GM18907 (cell line): ENCODE measurements around the gene OIP5.
A peak's percentile ranks its signal among the peaks of the same experiment; 100 is the strongest.
"Not testable (repeated sequence)": the region's sequence is repeated elsewhere in the genome, so short reads cannot be mapped to it uniquely, and the experiment has no call there.

ENCODE experiments used
- ATAC-seq: cut with Tn5 transposase; IDR thresholded peaks from one replicate; pipeline ENCODE4 v1.9.1; 2021; ENCODE audit warnings: mild to moderate bottlenecking, moderate library complexity; ENCODE audit not compliant: unreplicated experiment

The OIP5 gene

DNA sequence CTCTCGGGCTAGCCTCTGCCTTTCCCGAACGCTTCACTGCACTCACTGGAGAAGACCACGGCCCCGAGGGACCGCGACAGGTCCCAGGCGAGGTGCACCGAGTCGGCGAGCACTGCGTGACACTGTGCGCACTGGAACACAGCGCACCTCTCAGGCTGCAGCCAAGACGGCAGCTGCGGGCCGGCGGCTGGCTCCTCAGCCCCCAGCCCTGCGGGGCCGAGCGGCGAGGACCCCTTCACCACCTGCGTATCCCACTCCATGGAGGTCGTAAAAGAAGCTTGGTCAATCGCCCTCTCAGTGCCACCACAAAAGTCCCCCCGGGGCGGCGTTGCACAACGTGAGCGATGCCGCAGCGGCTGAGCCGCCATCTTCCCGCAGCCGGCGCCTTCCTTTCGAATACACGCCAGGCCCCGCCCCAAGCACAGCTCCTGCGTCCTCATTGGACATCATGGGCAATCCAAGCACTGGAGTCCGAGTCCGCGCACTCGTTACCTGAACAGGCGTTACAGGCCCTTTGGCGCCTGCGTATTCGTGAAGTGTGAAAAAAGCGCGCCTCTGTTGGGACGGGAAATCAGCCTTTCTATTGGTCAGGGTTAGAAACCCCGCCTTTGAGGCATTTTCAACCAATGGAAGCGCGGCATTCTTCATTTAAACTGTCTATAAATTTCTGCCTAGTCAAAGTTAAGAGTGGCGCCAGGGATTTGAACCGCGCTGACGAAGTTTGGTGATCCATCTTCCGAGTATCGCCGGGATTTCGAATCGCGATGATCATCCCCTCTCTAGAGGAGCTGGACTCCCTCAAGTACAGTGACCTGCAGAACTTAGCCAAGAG lies at the start of gene OIP5, which contains the start of gene NUSAP1:
TSS of gene OIP5 (minus strand) at position 398 of the 832 bp plus-strand sequence. CDS start at position 368, 30 bp downstream.
TSS of gene NUSAP1 (plus strand) at position 688 of the 832 bp plus-strand sequence. CDS start at position 765, 77 bp downstream.
- ATAC-seq: peak; percentile 88

DNA sequence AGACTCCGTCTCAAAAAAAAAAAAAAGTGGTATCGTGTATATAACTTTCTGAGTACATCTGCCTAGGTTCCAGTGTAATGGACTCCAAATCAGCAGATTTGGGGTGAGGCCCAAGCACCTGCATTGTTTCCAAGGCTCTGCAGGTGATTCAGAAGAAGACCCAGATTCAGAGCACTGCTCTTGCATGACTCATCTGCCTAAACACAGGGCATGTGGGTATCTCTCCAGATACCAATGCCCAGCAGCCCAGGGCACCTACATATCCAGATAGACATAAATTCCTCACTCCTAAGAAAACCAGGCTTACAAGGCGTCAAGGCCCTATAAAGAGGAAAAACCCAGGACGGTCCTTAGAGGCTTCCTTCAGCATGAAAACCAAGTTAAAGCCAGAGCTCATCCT lies 45.6 kb upstream of the OIP5 start:
- no peak for ATAC-seq

DNA sequence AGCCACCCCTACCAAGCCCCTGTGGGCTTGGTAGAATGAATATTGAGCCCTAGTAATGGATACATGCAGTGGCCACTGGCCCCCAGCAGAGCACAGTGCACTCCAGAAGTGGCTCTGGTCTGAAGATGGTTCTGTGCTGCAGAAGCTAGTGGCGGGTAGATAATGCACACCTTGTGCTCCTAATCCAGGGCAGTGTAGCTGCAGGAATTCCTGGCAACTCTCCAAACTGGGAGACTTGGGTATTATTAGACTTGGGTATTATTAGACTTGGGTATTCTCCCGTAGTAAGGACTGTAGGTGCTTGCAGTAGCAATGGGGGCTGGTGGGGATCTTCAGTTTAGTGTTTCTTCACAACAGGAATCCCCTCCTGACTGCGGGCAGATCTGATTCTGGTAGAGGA lies 35.0 kb upstream of the OIP5 start:
- no peak for ATAC-seq

DNA sequence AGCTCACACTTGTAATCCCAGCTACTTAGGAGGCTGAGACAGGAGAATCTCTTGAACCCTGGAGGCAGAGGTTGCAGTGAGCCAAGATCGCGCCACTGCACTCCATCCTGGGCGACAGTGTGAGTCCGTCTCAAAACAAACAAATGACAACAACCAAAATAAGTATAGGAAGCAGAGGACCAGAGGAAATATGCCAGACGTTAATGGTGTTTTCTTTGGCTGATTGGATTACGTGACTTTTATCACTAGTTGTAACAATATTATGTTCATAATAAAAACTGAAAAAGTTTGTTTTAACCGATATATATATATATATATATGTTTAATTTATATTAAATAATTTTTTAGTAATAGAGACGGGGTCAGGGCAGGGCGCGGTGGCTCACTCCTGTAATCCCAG lies 22.0 kb upstream of the OIP5 start:
- ATAC-seq: no peak

DNA sequence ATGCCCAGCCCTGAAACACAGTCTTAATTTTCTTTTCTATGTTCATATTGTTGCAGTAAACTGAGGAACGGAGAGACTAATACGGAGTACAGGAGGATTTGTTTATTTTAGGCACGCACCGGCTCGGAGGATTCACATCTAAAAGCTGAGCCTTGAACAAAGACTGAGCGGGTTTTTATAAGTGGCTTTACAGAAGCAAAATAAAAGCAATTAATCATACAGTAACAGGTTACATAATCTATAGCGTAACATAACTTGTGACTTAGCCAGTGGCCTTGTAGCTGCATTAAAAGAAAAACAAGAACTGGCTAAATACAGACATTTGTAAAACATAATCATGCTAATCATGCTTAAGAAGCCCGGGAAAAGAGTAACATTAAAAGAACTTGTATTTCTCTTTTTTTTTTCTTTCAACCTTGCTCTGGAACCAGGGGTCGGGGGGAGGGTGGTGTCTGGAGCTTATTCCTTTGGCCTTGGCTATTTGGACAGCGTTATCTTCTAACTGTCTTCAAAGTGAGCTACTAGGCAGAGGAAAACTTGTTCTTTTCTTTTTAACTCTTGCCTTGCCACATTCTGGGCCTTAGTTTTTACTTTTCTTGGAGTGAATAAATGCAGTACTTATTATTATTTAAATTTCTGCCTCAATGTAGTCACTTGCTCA lies 17.8 kb upstream of the OIP5 start:
- ATAC-seq: no peak

DNA sequence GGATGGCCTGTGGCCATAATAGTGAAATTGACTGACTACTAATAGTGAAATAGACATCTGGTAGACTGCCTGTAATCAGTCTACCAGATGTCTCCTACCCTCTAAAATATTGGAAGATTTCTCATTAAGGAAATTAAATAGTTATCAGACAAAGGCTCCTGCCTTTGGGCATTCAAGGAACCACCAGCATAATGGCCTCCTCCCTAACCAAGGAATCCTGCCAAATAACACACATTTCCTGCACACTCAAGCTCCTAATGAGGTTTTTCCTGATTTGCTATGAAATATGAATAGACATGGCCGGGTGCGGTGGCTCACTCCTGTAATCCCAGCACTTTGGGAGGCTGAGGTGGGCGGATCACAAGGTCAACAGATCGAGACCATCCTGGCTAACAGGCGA lies 14.8 kb upstream of the OIP5 start:
- no peak for ATAC-seq

DNA sequence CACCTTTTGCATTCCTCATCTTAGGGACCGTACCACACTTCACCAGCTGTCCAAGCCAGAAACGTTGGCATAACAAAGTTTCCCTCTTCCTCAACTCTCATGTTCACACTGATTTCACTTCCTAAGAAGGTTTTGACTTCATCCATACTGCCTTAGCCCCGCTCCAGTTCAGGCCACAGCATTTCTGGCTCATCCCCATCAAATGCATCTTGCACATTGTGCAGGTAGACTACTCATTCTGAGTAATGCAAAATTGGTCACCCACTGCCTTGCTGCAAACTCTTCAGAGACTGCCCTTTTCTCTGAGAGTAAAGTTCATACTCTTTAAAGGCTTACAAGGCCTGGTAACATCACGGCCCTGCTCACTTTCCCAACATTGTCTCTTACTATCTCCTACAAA lies 9.1 kb upstream of the OIP5 start:
- no peak for ATAC-seq

DNA sequence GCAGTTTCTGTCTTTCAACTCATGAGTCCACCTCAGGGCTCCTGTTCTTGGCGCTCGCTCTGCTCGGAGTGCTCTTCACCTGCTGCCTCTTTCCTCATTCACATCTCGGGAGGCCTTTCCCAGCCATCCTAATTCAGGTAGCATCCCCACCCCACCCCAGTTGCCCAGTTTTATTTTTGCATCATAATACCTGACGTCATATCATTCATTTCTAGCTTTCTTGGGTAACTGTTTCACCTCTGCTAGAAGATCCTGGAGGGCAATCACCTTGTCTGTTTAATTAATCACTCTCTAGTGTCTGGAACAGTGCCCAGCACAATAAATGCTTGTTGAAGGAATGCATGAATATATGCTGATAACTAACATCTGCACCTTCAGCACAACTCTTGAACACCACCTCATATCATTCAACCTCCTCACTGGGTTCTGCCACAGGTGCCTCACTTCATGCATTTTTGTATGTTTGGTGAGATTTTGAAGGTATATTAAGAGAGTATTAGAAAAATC lies 7.9 kb upstream of the OIP5 start:
- ATAC-seq: no peak

DNA sequence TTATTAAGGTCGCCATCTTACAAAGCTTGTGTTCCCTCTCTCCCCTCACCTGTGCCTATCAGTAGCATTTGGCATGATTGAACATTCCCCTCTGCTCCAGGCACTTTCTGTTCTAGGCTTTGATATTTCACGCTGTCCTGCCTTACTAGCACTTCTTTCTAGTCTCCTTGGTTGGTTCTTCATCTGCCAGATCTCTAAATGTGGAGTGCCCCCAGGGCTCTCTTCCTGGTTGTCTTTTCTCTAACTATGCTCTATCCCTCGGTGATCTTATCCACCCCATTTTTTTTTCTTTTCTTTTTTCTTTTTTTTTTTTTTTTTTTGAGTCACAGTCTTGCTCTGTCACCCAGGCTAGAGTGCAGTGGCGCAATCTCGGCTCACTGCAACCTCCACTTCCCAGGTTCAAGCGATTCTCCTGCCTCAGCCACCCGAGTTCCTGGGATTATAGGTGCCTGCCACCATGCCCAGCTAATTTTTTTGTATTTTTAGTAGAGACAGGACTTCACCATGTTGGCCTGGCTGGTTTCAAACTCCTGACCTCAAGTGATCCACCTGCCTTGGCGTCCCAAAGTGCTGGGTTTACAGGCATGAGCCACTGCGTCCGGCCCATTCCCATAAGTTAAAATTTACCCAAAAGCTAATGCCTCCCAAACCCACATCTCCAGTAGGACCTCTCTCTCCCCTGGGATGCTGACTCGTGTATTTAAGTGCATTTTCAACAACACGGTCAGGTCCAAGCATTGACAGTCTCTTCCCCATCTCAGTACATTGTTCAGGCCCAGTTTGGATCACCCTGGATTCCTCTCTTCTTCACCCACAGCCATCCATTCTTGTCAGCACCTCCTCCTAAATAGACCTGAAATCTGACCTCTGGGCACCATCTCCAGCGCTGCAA lies 5.5 kb upstream of the OIP5 start:
- no peak for ATAC-seq

DNA sequence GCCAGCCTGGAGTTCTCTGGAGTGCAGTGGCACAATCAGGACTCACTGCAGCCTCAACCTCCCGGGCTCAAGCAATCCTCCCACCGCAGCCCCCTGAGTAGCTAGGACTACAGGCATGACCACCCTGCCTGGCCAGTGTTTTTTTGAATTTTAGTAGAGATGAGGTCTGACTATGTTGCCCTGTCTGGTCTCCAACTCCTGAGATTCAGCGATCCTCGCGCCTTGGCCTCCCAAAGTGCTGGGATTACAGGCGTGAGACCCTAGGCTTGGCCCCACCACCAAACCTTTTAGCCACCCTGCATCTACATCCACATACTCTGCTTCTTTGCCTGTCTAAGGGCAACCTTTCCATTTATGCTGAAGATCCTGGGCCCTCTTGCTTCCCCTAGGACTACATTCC lies 4.7 kb upstream of the OIP5 start:
- ATAC-seq: no peak

DNA sequence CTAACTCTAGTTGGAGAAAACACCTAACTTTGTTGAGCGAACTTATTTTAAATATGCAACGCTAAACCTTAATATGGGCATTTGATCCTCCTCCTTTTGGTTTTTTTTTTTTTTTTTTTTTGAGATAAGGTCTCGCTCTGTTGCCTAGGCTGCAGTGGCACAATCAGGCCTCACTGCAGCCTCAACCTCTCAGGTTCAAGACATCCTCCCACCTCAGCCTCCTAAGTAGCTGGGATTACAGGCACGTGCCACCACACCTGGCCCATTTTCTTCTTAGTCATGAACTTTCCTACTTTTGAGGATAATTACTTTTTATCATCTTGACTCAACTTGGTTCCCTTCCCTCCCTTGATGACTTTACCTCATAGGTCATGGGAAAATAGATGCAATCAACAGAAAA lies 4.2 kb upstream of the OIP5 start:
- ATAC-seq: no peak

DNA sequence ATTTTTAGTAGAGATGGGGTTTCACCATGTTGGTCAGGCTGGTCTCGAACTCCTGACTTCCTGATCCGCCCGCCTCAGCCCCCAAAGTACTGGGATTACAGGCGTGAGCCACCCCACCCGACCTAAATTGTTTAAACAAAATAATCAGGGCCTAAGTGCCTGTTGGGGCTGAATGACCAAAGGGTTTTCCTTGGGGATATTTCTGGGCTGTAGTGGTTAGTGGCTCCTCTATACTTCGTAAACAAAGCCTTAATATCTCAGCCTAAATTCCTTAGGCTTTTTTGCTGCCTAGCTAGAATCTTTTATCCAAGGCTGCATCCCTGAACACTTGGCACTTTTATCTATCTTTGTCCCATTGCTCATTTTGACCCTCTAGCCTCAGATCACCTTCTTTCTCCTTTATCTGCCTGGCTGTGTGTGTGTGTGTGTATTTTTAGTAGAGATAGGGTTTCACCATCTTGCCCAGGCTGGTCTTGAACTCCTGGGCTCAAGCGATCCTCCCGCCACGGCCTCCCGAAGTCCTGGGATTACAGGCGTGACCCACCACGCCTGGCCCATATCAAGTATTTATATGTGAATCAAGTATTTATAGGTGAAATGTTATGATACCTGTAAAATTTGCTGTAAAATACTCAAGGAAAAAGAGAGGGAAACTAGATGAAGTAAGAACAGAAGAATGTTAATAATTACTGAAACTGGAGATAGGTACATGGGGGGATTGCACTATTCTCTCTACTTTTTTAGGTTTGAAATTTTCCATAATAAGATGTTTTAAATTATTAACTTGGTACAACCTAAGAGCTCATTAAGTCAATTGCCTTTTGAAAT lies 2.1 kb upstream of the OIP5 start:
- no peak for ATAC-seq

DNA sequence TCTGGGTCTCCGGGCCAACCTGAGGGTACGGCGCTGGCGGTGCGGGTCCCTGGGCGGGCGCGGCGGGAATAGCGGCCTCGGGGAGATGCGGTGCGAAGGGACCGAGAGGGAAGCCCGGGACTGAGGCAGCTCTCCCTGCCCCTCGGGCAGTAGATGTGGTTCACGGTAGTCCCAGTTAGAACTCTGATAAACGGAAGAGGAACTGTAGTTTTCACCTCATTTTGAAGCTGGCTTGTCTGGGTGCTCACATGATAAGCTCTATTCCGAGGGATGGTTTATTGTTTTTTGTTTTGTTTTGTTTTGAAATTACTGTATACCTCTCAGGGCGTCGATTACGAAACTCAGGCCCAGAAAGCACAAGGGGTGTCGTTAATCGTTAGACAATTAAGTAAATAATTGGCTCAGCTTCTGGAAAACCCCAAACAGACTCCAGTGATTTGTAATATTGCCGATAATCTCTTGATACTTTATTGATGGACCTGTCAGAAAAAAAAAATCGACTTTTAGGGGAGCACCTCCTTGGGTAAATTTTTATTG lies 703 bp upstream of the OIP5 start:
- ATAC-seq: peak; percentile 27

DNA sequence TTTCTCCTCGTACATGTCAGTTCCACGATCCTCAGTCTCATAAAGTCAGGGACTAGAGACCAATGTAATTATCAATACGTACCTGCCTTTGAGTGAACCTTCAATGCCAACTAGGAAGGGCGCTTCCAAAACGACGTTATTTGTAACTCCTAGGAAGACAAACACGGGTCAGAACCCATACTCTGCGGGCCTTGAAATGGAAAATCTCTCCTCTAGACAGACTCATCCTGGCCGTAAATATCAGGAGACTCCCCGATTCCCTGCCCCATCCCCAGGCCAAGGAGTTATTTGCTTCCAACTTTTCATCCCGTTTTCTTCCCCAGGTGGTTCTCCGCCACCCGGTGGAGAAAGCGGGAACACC lies 578 bp downstream of the OIP5 start:
- ATAC-seq: no peak

DNA sequence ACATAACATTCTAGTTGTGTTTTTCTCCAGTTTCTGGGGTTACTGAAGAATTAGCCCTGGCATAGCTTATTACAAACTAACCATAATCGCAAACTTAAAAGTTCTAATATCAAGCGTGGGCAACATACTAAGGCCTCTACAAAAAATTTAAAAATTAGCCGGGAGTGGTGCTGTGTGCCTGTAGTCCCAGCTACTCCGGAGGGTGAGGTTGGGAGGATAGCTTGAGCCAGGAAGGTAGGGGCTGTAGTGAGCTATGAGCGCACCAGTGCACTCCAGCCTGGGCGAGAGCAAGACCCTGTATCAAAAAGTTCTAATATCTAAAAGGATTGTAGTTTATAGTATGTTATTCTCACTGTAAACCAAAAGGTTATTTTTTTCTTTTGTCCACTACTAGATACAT lies 1.1 kb downstream of the OIP5 start:
- no peak for ATAC-seq

DNA sequence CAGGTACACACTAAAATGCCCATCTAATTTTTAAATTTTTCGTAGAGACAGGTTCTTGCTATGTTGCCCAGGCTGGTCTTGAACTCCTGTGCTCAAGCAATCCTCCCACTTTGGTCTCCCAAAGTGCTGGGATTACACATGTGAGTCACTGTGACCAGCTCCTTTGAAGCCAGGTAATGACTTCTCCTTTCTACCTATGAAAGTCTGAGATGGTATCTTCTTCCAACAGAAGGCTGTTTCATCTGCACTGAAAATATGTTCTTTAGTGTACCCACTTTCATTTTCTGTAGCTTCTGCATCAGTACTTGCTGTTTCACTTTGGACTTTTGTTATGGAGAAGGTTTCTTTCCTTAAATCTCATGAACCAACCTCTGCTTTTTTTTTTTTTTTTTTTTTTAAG lies 8.8 kb downstream of the OIP5 start:
- no peak for ATAC-seq

DNA sequence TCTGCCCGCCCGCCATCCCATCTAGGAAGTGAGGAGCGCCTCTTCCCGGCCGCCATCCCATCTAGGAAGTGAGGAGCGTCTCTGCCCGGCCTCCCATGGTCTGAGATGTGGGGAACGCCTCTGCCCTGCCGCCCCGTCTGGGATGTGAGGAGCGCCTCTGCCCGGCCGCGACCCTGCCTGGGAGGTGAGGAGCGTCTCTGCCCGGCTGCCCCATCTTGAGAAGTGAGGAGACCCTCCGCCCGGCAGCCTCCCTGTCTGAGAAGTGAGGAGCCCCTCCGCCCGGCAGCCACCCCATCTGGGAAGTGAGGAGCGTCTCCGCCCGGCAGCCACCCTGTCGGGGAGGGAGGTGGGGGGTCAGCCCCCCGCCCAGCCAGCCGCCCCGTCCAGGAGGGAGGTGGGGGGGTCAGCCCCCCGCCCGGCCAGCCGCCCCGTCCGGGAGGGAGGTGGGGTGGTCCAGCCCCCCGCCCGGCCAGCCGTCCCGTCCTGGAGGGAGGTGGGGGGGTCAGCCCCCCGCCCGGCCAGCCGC lies 11.5 kb downstream of the OIP5 start:
- not testable (repeated sequence) for ATAC-seq

DNA sequence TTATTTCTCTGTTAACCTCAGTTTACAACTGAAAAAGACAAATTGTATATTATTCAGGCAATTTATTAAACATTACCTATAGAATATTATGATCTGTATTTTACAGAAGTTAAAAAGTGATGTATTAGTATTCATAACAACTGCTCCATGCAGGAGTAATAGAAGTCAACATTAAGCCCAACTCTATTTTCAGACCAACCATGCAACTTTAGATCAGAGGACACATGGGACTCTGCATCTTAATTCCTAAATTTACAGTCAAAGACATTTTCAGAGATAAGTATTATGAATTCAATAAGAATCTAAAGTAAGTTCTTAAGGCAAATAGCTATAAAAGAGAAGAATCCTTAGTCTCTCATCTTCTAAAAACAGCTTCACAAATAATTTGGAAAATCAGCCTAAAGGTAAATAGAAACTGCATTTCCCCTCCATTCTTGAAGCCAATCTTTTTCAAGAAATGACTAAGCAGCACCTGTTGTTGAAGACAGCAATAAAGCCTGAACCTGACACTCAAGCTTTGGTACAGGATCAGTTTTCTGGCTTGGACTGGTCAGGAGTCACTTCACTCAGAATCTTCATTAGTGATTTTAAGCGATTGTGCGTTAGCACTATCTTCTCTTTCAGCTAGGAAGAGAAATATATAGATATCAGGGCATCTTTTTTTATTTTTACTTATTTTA lies 23.0 kb downstream of the OIP5 start:
- peak; percentile 48 for ATAC-seq

DNA sequence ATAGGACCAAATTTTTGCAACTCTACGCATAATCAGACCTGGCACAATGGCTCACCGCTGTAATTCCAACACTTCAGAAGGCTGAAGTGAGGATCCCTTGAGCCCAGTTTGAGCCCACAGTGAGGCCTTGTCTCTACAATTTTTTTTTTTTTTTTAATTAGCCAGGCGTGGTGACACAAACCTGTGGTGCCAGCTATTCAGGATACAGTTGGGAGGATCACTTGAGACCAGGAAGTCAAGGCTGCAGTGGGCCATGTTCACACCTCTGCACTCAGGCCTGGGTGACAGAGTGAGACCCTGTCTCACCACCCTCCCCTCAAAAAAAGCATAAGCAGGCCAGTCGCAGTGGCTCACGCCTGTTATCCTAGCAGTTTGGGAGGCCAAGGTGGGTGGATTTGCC lies 24.7 kb downstream of the OIP5 start:
- ATAC-seq: no peak
